Cardiac muscle cell (in vitro differentiated cells and primary cell): ENCODE results near the gene COMMD7. TPM values are rescaled to one million over a fixed set of nuclear protein-coding genes. Genes with fewer than 3 reads are reported as not detected.
"Not testable (repeated sequence)": the region's sequence is repeated elsewhere in the genome, so short reads cannot be mapped to it uniquely, and the experiment has no call there.

ENCODE experiments used
- DNase-seq, 2 donors: peaks; one replicate each; pipeline versions ENCODE4 v3.0.0 to v3.0.0-alpha.2; 2010 to 2017; ENCODE audit warnings: low read depth in 1 of 2, low spot score in 1 of 2
- H3K27ac ChIP-seq: fragments of 200-600 bp; sonication (generic); 2 replicates; pipeline ENCODE4 v1.5.1; 2016
- H3K27me3 ChIP-seq: fragments of 200-600 bp; sonication (generic); 2 replicates; pipeline ENCODE4 v1.6.0; 2016; ENCODE audit warnings: control low read depth
- H3K36me3 ChIP-seq: fragments of 200-600 bp; sonication (generic); 2 replicates; pipeline ENCODE4 v1.5.1; 2016; ENCODE audit warnings: control low read depth
- H3K4me1 ChIP-seq: fragments of 200-600 bp; sonication (generic); 2 replicates; pipeline ENCODE4 v1.8.1; 2017; ENCODE audit warnings: low read depth, mild to moderate bottlenecking, mixed run types
- H3K4me3 ChIP-seq: fragments of 200-600 bp; sonication (generic); 2 replicates; pipeline ENCODE4 v1.5.1; 2016; ENCODE audit warnings: mild to moderate bottlenecking
- H3K9me3 ChIP-seq: fragments of 200-600 bp; sonication (generic); 2 replicates; pipeline ENCODE4 v1.5.1; 2017; ENCODE audit warnings: low read depth, mild to moderate bottlenecking, control low read depth
- polyA plus RNA-seq: library from polyadenylated mRNA; unstranded; fragments of >200 nt; fragmentation: Nextera tagmentation; extraction: Ambion mirVana; gene quantifications from 2 replicates; pipeline ENCODE4 v1.2.1, GENCODE V29; 2016
- total RNA-seq: library from RNA; depleted of rRNA; stranded (reverse); fragments of >200 nt; gene quantifications from 2 replicates; pipeline ENCODE4 v1.2.3, GENCODE V29; 2016
- TF ChIP-seq, protein P1 (sequence below): IDR thresholded peaks from 2 replicates; pipeline ENCODE4 v1.5.1; 2012; ENCODE audit warnings: low read depth, mild to moderate bottlenecking, low read length

The COMMD7 gene
- total and polyA plus RNA-seq, 2 experiments from 2014 or later: 36.1 to 156 TPM

DNA sequence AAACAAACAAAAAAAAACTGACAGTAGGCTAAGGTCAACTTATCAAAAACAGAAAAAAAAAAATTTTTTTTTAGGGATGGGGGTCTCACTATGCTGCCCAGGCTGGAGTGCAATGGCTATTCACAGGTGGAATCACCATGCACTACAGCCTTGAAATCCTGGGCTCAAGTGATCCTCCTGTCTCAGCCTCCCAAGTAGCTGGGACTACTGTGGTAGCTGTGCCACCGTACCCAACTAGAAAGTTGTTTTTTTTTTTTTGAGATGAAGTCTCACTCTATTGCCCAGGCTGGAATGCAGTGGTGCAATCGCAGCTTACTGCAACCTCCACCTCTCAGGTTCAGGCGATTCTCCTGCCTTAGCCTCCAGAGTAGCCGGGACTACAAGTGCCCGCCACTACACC lies 2.1 kb downstream of the COMMD7 start:
- H3K4me3 ChIP-seq: no peak overlapping the region
- TF ChIP-seq, protein P1, sequence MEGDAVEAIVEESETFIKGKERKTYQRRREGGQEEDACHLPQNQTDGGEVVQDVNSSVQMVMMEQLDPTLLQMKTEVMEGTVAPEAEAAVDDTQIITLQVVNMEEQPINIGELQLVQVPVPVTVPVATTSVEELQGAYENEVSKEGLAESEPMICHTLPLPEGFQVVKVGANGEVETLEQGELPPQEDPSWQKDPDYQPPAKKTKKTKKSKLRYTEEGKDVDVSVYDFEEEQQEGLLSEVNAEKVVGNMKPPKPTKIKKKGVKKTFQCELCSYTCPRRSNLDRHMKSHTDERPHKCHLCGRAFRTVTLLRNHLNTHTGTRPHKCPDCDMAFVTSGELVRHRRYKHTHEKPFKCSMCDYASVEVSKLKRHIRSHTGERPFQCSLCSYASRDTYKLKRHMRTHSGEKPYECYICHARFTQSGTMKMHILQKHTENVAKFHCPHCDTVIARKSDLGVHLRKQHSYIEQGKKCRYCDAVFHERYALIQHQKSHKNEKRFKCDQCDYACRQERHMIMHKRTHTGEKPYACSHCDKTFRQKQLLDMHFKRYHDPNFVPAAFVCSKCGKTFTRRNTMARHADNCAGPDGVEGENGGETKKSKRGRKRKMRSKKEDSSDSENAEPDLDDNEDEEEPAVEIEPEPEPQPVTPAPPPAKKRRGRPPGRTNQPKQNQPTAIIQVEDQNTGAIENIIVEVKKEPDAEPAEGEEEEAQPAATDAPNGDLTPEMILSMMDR: no peak
- no peak overlapping the region for H3K27ac ChIP-seq
- H3K27me3 ChIP-seq: no peaks in the 10 kb centered on the region
- H3K36me3 ChIP-seq: no peaks in the 10 kb centered on the region
- no peaks in the 10 kb centered on the region for H3K4me1 ChIP-seq
- H3K9me3 ChIP-seq: no peaks in the 10 kb centered on the region
- no peak for DNase-seq

DNA sequence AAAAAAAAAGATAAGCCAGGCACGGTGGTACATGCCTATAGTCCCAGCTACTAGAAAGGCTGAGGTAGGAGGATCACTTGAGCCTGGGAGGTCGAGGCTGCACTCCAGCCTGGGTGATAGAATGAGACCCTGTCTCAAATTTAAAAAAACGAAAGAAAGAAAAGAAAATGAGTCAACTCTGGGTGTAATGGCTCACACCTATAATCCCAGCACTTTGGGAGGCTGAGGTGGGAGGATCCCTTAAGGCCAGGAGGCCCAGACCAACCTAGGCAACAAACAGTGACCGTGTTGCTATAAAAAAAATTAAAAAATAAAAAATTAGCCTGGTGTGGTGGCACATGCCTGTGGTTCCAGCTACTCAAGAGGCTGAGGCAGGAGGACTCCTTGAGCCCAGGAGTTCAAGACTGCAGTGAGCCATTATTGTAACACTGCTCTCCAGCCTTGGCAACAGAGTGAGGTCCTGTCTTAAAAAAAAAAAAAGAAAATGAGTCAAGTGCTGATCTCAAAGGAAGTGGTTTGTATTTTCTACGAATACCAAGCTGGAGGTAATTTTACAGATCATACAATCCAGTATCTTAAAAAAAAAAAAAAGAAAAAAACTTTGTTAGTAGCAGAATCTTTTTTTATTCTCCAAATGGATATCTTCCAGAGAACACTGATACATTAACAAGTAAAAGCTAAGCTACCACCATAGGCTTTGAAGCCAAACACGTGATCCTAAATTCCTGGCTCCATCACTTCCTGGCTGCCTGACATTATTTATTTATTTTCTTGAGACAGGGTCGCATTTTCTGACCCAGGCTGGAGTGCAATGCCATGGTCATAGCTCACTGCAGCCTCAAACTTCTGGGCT lies 5.7 kb downstream of the COMMD7 start:
- Histone ChIP-seq H3K27ac (no peak overlapping the region), H3K27me3 (no peaks in the 10 kb centered on the region), H3K9me3 (no peaks in the 10 kb centered on the region), H3K4me1 (no peaks in the 10 kb centered on the region), H3K36me3 (no peaks in the 10 kb centered on the region), H3K4me3 (no peak overlapping the region)
- DNase-seq: peak in 1 of 2 donors; percentile 71
- TF ChIP-seq, protein P1: no peak

DNA sequence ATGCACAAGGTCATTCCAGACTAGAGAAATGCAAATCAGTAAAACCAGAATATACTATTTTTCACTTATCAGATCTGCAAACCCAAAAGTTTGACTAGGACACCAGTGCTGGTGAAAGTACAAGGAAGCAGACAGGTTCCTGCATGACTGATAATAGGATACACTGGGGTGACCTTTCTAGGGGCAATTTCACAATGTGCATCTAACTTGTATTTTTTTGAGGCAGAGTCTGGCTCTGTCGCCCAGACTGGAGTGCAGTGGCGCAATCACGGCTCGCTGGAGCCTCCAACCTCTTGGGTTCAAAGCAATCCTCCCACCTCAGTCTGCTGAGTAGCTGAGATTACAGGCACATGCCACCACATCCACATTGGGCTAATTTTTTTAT lies 11.4 kb downstream of the COMMD7 start:
- TF ChIP-seq, protein P1: no peak
- Histone ChIP-seq H3K27ac (peak overlapping the region; percentile 71), H3K9me3 (no peaks in the 10 kb centered on the region), H3K4me1 (peaks cover 6% of the 10 kb centered on the region), H3K27me3 (no peaks in the 10 kb centered on the region), H3K36me3 (no peaks in the 10 kb centered on the region), H3K4me3 (no peak overlapping the region)
- peak in 1 of 2 donors; percentile 42 for DNase-seq

DNA sequence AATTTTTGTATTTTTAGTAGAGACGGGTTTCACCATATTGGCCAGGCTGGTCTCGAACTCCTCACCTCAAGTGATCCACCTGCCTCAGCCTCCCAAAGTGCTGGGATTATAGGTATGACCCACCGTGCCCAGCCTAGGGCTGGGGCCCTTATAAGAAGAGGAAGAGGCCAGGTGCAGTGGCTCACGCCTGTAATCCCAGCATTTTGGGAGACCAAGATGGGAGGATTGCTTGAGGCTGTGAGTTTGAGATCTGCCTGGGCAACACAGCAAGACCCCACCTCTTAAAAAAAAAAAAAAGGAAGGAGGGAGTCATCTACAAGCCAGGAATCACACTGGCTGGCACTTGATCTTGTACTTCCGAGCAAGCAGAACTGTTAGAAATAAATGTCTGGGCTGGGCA lies 13.9 kb downstream of the COMMD7 start:
- not testable (repeated sequence) for H3K27ac ChIP-seq, H3K4me3 ChIP-seq, H3K9me3 ChIP-seq, H3K36me3 ChIP-seq, DNase-seq, H3K4me1 ChIP-seq, H3K27me3 ChIP-seq

DNA sequence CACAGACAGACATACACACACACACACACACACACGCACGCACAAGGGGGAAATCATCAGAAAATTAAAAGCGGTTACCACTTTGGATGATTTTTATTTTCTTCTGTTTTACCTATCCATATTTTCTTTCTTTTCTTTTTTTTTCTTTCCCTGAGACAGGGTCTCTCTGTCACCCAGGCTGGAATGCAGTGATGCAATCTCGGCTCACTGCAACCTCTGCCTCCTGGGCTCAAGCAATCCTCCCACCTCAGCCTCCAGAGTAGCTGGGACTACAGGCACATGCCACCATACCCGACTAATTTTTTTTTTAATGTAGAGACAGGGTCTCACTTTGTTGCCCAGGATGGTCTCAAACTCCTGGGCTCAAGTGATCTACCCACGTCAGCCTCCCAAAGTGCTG lies 14.8 kb downstream of the COMMD7 start:
- not testable (repeated sequence) for H3K4me1 ChIP-seq, H3K27me3 ChIP-seq, H3K9me3 ChIP-seq, H3K4me3 ChIP-seq, H3K36me3 ChIP-seq, DNase-seq, H3K27ac ChIP-seq

DNA sequence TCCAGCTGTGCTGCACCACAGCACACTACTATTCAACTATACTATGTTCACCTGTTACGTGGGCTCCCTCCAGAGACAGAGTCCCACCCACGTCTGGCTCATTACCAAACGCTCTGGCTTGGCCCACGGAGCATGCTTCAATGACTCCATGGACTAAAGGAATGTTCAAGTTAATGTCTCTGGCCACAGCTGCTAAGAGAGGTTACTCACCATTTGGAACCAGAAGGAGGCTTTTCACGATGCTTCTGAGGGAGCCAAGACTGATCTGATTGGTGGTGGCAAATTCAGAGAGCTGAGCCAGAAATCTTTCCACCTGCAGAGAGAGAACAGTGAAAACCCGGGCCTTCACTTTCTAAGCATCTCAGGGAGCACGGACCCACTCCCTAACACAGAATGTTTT lies 15.6 kb downstream of the COMMD7 start:
- H3K4me3 ChIP-seq: no peak overlapping the region
- peak overlapping the region; percentile 26 for H3K27ac ChIP-seq
- peaks cover 2% of the 10 kb centered on the region for H3K36me3 ChIP-seq
- TF ChIP-seq, protein P1: no peak
- DNase-seq: peak in 1 of 2 donors; percentile 74
- H3K4me1 ChIP-seq: peaks cover 6% of the 10 kb centered on the region
- H3K9me3 ChIP-seq: no peaks in the 10 kb centered on the region
- H3K27me3 ChIP-seq: no peaks in the 10 kb centered on the region
